ENCODE measurements around the gene CADPS2.

GRCh38 chr7:122710916-122711315, 175.3 kb downstream of the CADPS2 start:
- TF ChIP-seq REST (IDR thresholded peaks at IDR 0.05; ENCODE audit: insufficient read depth in 1 of 2, low read depth in 2 of 2, low read length in 2 of 2) (no peak), POLR2AphosphoS5 (IDR thresholded peaks at IDR 0.05; ENCODE audit: low read depth, low read length) (no peak), TAF1 (IDR thresholded peaks at IDR 0.05; ENCODE audit: borderline replicate concordance, insufficient read depth, low read length) (no peak), SIN3A (IDR thresholded peaks at IDR 0.05; ENCODE audit: borderline replicate concordance, insufficient read depth, low read length) (no peak), FOXP2 (optimal IDR thresholded peaks at IDR 0.05; ENCODE audit: borderline replicate concordance, extremely low read depth, extremely low read length, insufficient read depth) (no peak)

Measured in PFSK-1 (cell line).